GM19467 (cell line): Measurements from ENCODE around the gene SLC19A1.

Experiments
- ATAC-seq: cut with Tn5 transposase; IDR thresholded peaks from one replicate; pipeline ENCODE4 v1.9.1; 2021; ENCODE audit warnings: mild to moderate bottlenecking, moderate library complexity; ENCODE audit not compliant: unreplicated experiment

SLC19A1 gene

GRCh38 chr21:45522986-45523385 is 19.3 kb downstream of the SLC19A1 start:
- ATAC-seq, result no peak

GRCh38 chr21:45522381-45522780 is 19.9 kb downstream of the SLC19A1 start:
- ATAC-seq, result no peak

- no peak for ATAC-seq
Observed at GRCh38 chr21:45521241-45521640, 21.0 kb downstream of the SLC19A1 start.

GRCh38 chr21:45519182-45519581 is 23.1 kb downstream of the SLC19A1 start:
- ATAC-seq, result no peak

- no peak for ATAC-seq
Observed at GRCh38 chr21:45518742-45519141, 23.5 kb downstream of the SLC19A1 start.

GRCh38 chr21:45517249-45518065 is 24.8 kb downstream of the SLC19A1 start:
- no peak for ATAC-seq

GRCh38 chr21:45516671-45517151 is 25.5 kb downstream of the SLC19A1 start:
- ATAC-seq, result no peak

- ATAC-seq, result no peak
Observed at GRCh38 chr21:45516071-45516670, 26.1 kb downstream of the SLC19A1 start.

GRCh38 chr21:45515241-45516061 is 26.8 kb downstream of the SLC19A1 start:
- no peak for ATAC-seq

- ATAC-seq, result no peak
Observed at GRCh38 chr21:45514311-45515021, 27.8 kb downstream of the SLC19A1 start.

GRCh38 chr21:45513741-45514310 is 28.4 kb downstream of the SLC19A1 start:
- ATAC-seq, result no peak

GRCh38 chr21:45513003-45513717 is 29.1 kb downstream of the SLC19A1 start:
- ATAC-seq, result no peak

- ATAC-seq, result no peak
Observed at GRCh38 chr21:45512626-45513002, 29.6 kb downstream of the SLC19A1 start.

GRCh38 chr21:45511661-45512431 is 30.4 kb downstream of the SLC19A1 start:
- ATAC-seq, result no peak

- no peak for ATAC-seq
Observed at GRCh38 chr21:45511007-45511406, 31.2 kb downstream of the SLC19A1 start.

GRCh38 chr21:45510466-45510955 is 31.7 kb downstream of the SLC19A1 start:
- ATAC-seq, result no peak

- no peak for ATAC-seq
Observed at GRCh38 chr21:45509566-45510465, 32.4 kb downstream of the SLC19A1 start.
